Smooth muscle cell (in vitro differentiated cells): ENCODE data around the gene CNMD. TPM values are rescaled to one million over a fixed set of nuclear protein-coding genes. Genes with fewer than 3 reads are reported as not detected.

Experiments
- DNase-seq: peaks from one replicate; lab custom pipeline; 2025; ENCODE audit not compliant: unreplicated experiment; lab: John Stamatoyannopoulos, UW
- H2AFZ ChIP-seq: fragments of 200-600 bp; sonication (generic); 2 replicates; pipeline ENCODE4 v1.6.0; 2016; ENCODE audit warnings: antibody characterized with exemption, low read depth, mild to moderate bottlenecking
- H3F3A ChIP-seq: fragments of 200-600 bp; sonication (generic); 2 replicates; pipeline ENCODE4 v1.6.0; 2017; ENCODE audit warnings: antibody characterized with exemption, low read depth
- H3K27ac ChIP-seq: fragments of 200-600 bp; sonication (generic); 2 replicates; pipeline ENCODE4 v1.5.1; 2016; ENCODE audit warnings: low read depth, mild to moderate bottlenecking
- H3K27me3 ChIP-seq: fragments of 200-600 bp; sonication (generic); 2 replicates; pipeline ENCODE4 v1.6.1; 2016; ENCODE audit warnings: low read depth, mild to moderate bottlenecking
- H3K36me3 ChIP-seq: fragments of 200-600 bp; sonication (generic); 2 replicates; pipeline ENCODE4 v1.5.1; 2016; ENCODE audit warnings: low read depth
- H3K4me1 ChIP-seq: fragments of 200-600 bp; sonication (generic); 2 replicates; pipeline ENCODE4 v1.5.1; 2016; ENCODE audit warnings: low read depth
- H3K4me2 ChIP-seq: fragments of 200-600 bp; sonication (generic); 2 replicates; pipeline ENCODE4 v1.6.0; 2016; ENCODE audit warnings: mild to moderate bottlenecking
- H3K4me3 ChIP-seq: fragments of 200-600 bp; sonication (generic); 2 replicates; pipeline ENCODE4 v1.5.1; 2016; ENCODE audit warnings: mild to moderate bottlenecking
- H3K79me2 ChIP-seq: fragments of 200-600 bp; sonication (generic); 2 replicates; pipeline ENCODE4 v1.6.0; 2016; ENCODE audit warnings: low read depth, mild to moderate bottlenecking
- H3K9ac ChIP-seq: fragments of 200-600 bp; sonication (generic); 2 replicates; pipeline ENCODE4 v1.6.0; 2016; ENCODE audit warnings: low read depth
- H3K9me3 ChIP-seq: fragments of 200-600 bp; sonication (generic); replicated peaks from 2 replicates; pipeline ENCODE4 v1.5.1; 2016; ENCODE audit warnings: low read depth
- H4K20me1 ChIP-seq: fragments of 200-600 bp; sonication (generic); 2 replicates; pipeline ENCODE4 v1.6.0; 2016; ENCODE audit warnings: low read depth
- CTCF ChIP-seq: fragments of 200-600 bp; sonication (generic); IDR thresholded peaks from 2 replicates; pipeline ENCODE4 v1.5.1; 2017; ENCODE audit warnings: borderline replicate concordance, mild to moderate bottlenecking, antibody characterized with exemption; ENCODE audit not compliant: insufficient read depth, poor library complexity, severe bottlenecking
- WGBS: methylation state at CpG from one replicate; pipeline ENCODE4 v1.1.7; 2016; ENCODE audit warnings: low lambda C conversion rate; 5-methylcytosine and 5-hydroxymethylcytosine counted together
- polyA plus RNA-seq: library from polyadenylated mRNA; unstranded; fragments of >200 nt; fragmentation: Nextera tagmentation; extraction: Ambion mirVana; gene quantifications from 2 replicates; pipeline ENCODE4 v1.2.1, GENCODE V29; 2016
- total RNA-seq: library from RNA; depleted of rRNA; stranded (reverse); fragments of >200 nt; gene quantifications from 2 replicates; pipeline ENCODE4 v1.2.3, GENCODE V29; 2014

CNMD gene
- total and polyA plus RNA-seq, 2 experiments from 2014 or later: not detected

- DNase-seq: no peak
- H3K79me2 ChIP-seq: no peaks in the 10 kb centered on the region
- peaks cover 51% of the 10 kb centered on the region for H3K27me3 ChIP-seq
- TF ChIP-seq CTCF: no peak
- no peaks in the 10 kb centered on the region for H4K20me1 ChIP-seq
- H2AFZ ChIP-seq: no peak overlapping the region
- no peak overlapping the region for H3K9ac ChIP-seq
- peaks cover 11% of the 10 kb centered on the region for H3K4me1 ChIP-seq
- no peak overlapping the region for H3K4me3 ChIP-seq
- H3K9me3 ChIP-seq: no peaks in the 10 kb centered on the region
- H3K36me3 ChIP-seq: no peaks in the 10 kb centered on the region
- H3F3A ChIP-seq: no peaks in the 10 kb centered on the region
- H3K4me2 ChIP-seq: no peak overlapping the region
- no peak overlapping the region for H3K27ac ChIP-seq
Measured at GRCh38 chr13:52737451-52737850, 2.2 kb downstream of the CNMD start.

GRCh38 chr13:52736891-52737290 is 2.7 kb downstream of the CNMD start:
- Histone ChIP-seq H3F3A (no peaks in the 10 kb centered on the region), H3K79me2 (no peaks in the 10 kb centered on the region), H3K4me1 (peaks cover 11% of the 10 kb centered on the region), H2AFZ (no peak overlapping the region), H3K4me2 (no peak overlapping the region), H3K27ac (no peak overlapping the region), H3K36me3 (no peaks in the 10 kb centered on the region), H3K9me3 (no peaks in the 10 kb centered on the region), H3K27me3 (peaks cover 45% of the 10 kb centered on the region), H3K9ac (no peak overlapping the region), H3K4me3 (no peak overlapping the region), H4K20me1 (no peaks in the 10 kb centered on the region)
- no peak for DNase-seq
- no peak for TF ChIP-seq CTCF
- 64% methylated on average over 2 of the region's 2 CpGs for WGBS

- Histone ChIP-seq H3F3A (no peaks in the 10 kb centered on the region), H3K9me3 (no peaks in the 10 kb centered on the region), H3K4me3 (no peak overlapping the region), H3K4me1 (peaks cover 11% of the 10 kb centered on the region), H3K9ac (no peak overlapping the region), H3K27ac (no peak overlapping the region), H3K4me2 (no peak overlapping the region), H4K20me1 (no peaks in the 10 kb centered on the region), H2AFZ (no peak overlapping the region), H3K27me3 (peaks cover 19% of the 10 kb centered on the region), H3K36me3 (no peaks in the 10 kb centered on the region), H3K79me2 (no peaks in the 10 kb centered on the region)
- no peak for TF ChIP-seq CTCF
- no peak for DNase-seq
- WGBS: 89% methylated on average over 4 of the region's 4 CpGs
Measured at GRCh38 chr13:52734075-52734623, 5.5 kb downstream of the CNMD start.

- DNase-seq: no peak
- Histone ChIP-seq H3K9ac (no peak overlapping the region), H3F3A (no peaks in the 10 kb centered on the region), H3K4me2 (no peak overlapping the region), H2AFZ (no peak overlapping the region), H3K4me1 (no peaks in the 10 kb centered on the region), H3K36me3 (no peaks in the 10 kb centered on the region), H3K27me3 (no peaks in the 10 kb centered on the region), H4K20me1 (no peaks in the 10 kb centered on the region), H3K9me3 (no peaks in the 10 kb centered on the region), H3K4me3 (no peak overlapping the region), H3K79me2 (no peaks in the 10 kb centered on the region), H3K27ac (no peak overlapping the region)
- no peak for TF ChIP-seq CTCF
- 96% methylated on average over 2 of the region's 2 CpGs for WGBS
Measured at GRCh38 chr13:52726258-52726657, 13.4 kb downstream of the CNMD start.
